Activated CD8-positive, alpha-beta memory T cell treated with anti-CD3 and anti-CD28 coated beads, Interleukin-2, amount 50 U/mL, for 24 hours (primary cell): ENCODE results near the gene EMC1.
"Not testable (repeated sequence)": the region's sequence is repeated elsewhere in the genome, so short reads cannot be mapped to it uniquely, and the experiment has no call there.

Experiments used
- DNase-seq: peaks from one replicate; pipeline ENCODE4 v3.0.0-alpha.2; 2020; ENCODE audit errors: extremely low read depth

Gene EMC1

GRCh38 chr1:19251305-19252196 lies at the start of gene EMC1, which contains the start of gene MRTO4:
TSS of gene EMC1 (minus strand) at chr1:19251524. CDS start at chr1:19251509, 15 bp downstream.
TSS of gene MRTO4 (plus strand) at chr1:19251805. CDS start at chr1:19251836, 31 bp downstream.
- peak; percentile 75 for DNase-seq

GRCh38 chr1:19300211-19300610 lies 48.9 kb upstream of the EMC1 start:
- no peak for DNase-seq

- DNase-seq: no peak
Measured at GRCh38 chr1:19294638-19295037, 43.3 kb upstream of the EMC1 start.

- DNase-seq: no peak
Measured at GRCh38 chr1:19289244-19289643, 37.9 kb upstream of the EMC1 start.

GRCh38 chr1:19288324-19289241 lies 37.3 kb upstream of the EMC1 start, which contains the start of gene AKR7A3:
TSS of gene AKR7A3 (minus strand) at chr1:19288770. CDS start at chr1:19288709, 61 bp downstream.
- DNase-seq: not testable (repeated sequence)

- no peak for DNase-seq
Measured at GRCh38 chr1:19287436-19288185, 36.3 kb upstream of the EMC1 start.

- not testable (repeated sequence) for DNase-seq
Measured at GRCh38 chr1:19285807-19286206, 34.5 kb upstream of the EMC1 start.

- not testable (repeated sequence) for DNase-seq
Measured at GRCh38 chr1:19285366-19285765, 34.0 kb upstream of the EMC1 start.

- DNase-seq: no peak
Measured at GRCh38 chr1:19284881-19285280, 33.6 kb upstream of the EMC1 start.

- no peak for DNase-seq
Measured at GRCh38 chr1:19283891-19284290, 32.6 kb upstream of the EMC1 start.

- no peak for DNase-seq
Measured at GRCh38 chr1:19274636-19275035, 23.3 kb upstream of the EMC1 start.

- DNase-seq: not testable (repeated sequence)
Measured at GRCh38 chr1:19273844-19274531, 22.7 kb upstream of the EMC1 start.

GRCh38 chr1:19273106-19273843 lies 22.0 kb upstream of the EMC1 start:
- DNase-seq: no peak

GRCh38 chr1:19272064-19272463 lies 20.7 kb upstream of the EMC1 start:
- no peak for DNase-seq

- not testable (repeated sequence) for DNase-seq
Measured at GRCh38 chr1:19270343-19270730, 19.0 kb upstream of the EMC1 start.

GRCh38 chr1:19269427-19270342 lies 18.4 kb upstream of the EMC1 start:
- not testable (repeated sequence) for DNase-seq

- DNase-seq: no peak
Measured at GRCh38 chr1:19268445-19268844, 17.1 kb upstream of the EMC1 start.

- no peak for DNase-seq
Measured at GRCh38 chr1:19262744-19263143, 11.4 kb upstream of the EMC1 start.

- DNase-seq: no peak
Measured at GRCh38 chr1:19262047-19262446, 10.7 kb upstream of the EMC1 start.
